Esophagus muscularis mucosa (tissue), 4 donors: Measurements from ENCODE around the gene GALM. TPM values are rescaled to one million over a fixed set of nuclear protein-coding genes. Genes with fewer than 3 reads are reported as not detected.

Experiments
- DNase-seq: peaks from one replicate; pipeline ENCODE4 v3.0.0-alpha.2; 2017; ENCODE audit errors: extremely low spot score
- H3K27ac ChIP-seq, 4 donors: fragments of 200-600 bp; sonication (generic); replicated peaks in 1 of 4; 1 replicate in 3 of 4; 2 replicates in 1 of 4; pipeline ENCODE4 v1.5.1; 2016 to 2019; ENCODE audit warnings: mild to moderate bottlenecking in 1 of 4
- H3K27me3 ChIP-seq, 4 donors: fragments of 200-600 bp; sonication (generic); one replicate each; pipeline versions ENCODE4 v1.5.1 to v1.6.0; 2016 to 2019
- H3K36me3 ChIP-seq, 4 donors: fragments of 200-600 bp; sonication (generic); one replicate each; pipeline ENCODE4 v1.5.1; 2016 to 2019
- H3K4me1 ChIP-seq, 4 donors: fragments of 200-600 bp; sonication (generic); one replicate each; pipeline ENCODE4 v1.5.1; 2016 to 2019
- H3K4me3 ChIP-seq, 4 donors: fragments of 200-600 bp; sonication (generic); 1 replicate in 2 of 4; 2 replicates in 2 of 4; pipeline ENCODE4 v1.5.1; 2016 to 2019; ENCODE audit warnings: mild to moderate bottlenecking in 4 of 4, moderate library complexity in 1 of 4
- H3K9me3 ChIP-seq, 4 donors: fragments of 200-600 bp; sonication (generic); 1 replicate in 3 of 4; 2 replicates in 1 of 4; pipeline ENCODE4 v1.5.1; 2016 to 2019
- EP300 ChIP-seq: sonication (generic); formaldehyde crosslinking; IDR thresholded peaks from one replicate; pipeline ENCODE4 v1.6.1; 2017; ENCODE audit warnings: antibody characterized with exemption
- POLR2A ChIP-seq: fragments of 450-650 bp; IDR thresholded peaks from one replicate; pipeline ENCODE4 v1.6.1; 2017; ENCODE audit warnings: antibody characterized with exemption, moderate library complexity, mild to moderate bottlenecking, low read depth
- POLR2AphosphoS5 ChIP-seq, 2 donors: sonication (generic); formaldehyde crosslinking; IDR thresholded peaks; one replicate each; pipeline ENCODE4 v1.6.1; 2017; ENCODE audit warnings: antibody characterized with exemption in 2 of 2
- WGBS: methylation state at CpG from one replicate; pipeline ENCODE4 v1.1.5; 2018; 5-methylcytosine and 5-hydroxymethylcytosine counted together
- intact Hi-C: fragments of 100-400 bp; cut with DNase I; formaldehyde crosslinking; loops from one replicate; pipeline ENCODE4 v1.15.1; 2023
- total RNA-seq, 4 donors: library from RNA; depleted of rRNA; stranded (reverse); fragments of >200 nt; gene quantifications; one replicate each; pipeline versions ENCODE4 v1.1.0 to v1.2.1, GENCODE V29; 2016
- TF ChIP-seq, protein P1 (sequence below), 3 experiments: fragments of 200-600 bp in 2 of 3; fragments of 450-650 bp in 1 of 3; sonication (generic) in 2 of 3; IDR thresholded peaks; one replicate each; pipeline ENCODE4 v1.5.1; 2017 to 2019; ENCODE audit warnings: antibody characterized with exemption in 3 of 3, mild to moderate bottlenecking in 2 of 3, moderate library complexity in 1 of 3

The GALM gene
- total RNA-seq, 4 donors from 2014 or later, result 8.3 to 14.6 (median 11.6) TPM

DNA sequence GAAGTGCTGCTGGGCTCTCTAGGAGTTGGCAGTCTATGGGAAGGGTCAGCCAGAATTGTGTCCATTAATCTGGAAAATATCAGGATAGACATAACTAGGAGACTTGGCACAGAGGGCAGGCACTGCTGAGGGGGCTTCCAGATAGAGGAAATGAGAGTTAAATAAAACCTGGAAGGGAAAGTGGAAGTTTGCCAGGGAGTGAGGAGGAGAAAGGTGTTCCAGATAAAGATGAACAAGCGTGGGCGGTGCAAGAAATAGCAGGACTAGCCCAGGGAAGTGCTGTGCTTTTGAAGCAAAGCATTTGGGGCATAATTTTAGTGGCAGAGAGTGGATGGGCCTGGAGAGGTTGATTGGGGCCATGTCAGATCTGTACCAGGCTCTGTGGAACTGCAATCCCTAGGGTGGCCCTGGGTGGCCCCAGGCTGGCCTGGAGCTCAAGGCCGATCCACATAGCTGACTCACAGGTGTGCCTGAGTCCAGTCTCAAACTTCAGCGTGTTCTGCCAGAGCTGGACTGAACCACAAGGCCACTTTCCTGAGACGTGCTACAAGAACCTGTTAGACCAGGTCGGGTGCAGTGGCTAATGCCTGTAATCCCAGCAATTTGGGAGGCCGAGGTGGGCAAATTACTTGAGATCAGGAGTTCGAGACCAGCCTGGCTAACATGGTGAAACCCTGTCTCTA is 26.9 kb downstream of the GALM start:
- H3K9me3 ChIP-seq, result no peaks in the 10 kb centered on the region
- peaks cover 0 to 48% (median 20%) of the 10 kb centered on the region in 4 donors for H3K36me3 ChIP-seq
- no peak overlapping the region for H3K4me3 ChIP-seq
- DNase-seq, result no peak
- peaks cover 0 to 7% (median 0%) of the 10 kb centered on the region in 4 donors for H3K4me1 ChIP-seq
- WGBS, result 90% methylated on average over 8 of the region's 8 CpGs
- TF ChIP-seq, protein P1, sequence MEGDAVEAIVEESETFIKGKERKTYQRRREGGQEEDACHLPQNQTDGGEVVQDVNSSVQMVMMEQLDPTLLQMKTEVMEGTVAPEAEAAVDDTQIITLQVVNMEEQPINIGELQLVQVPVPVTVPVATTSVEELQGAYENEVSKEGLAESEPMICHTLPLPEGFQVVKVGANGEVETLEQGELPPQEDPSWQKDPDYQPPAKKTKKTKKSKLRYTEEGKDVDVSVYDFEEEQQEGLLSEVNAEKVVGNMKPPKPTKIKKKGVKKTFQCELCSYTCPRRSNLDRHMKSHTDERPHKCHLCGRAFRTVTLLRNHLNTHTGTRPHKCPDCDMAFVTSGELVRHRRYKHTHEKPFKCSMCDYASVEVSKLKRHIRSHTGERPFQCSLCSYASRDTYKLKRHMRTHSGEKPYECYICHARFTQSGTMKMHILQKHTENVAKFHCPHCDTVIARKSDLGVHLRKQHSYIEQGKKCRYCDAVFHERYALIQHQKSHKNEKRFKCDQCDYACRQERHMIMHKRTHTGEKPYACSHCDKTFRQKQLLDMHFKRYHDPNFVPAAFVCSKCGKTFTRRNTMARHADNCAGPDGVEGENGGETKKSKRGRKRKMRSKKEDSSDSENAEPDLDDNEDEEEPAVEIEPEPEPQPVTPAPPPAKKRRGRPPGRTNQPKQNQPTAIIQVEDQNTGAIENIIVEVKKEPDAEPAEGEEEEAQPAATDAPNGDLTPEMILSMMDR (IDR thresholded peaks at IDR 0.05), result no peak
- no peak for TF ChIP-seq EP300
- no peaks in the 10 kb centered on the region for H3K27me3 ChIP-seq
- intact Hi-C loops, result no loop called here
- H3K27ac ChIP-seq, result no peak overlapping the region

GRCh38 chr2:38697116-38697840 is 31.4 kb downstream of the GALM start:
- Histone ChIP-seq H3K27me3 (no peaks in the 10 kb centered on the region), H3K27ac (no peak overlapping the region), H3K4me3 (no peak overlapping the region), H3K4me1 (peaks cover 0 to 1% (median 0%) of the 10 kb centered on the region in 4 donors), H3K36me3 (peaks cover 0 to 19% (median 9%) of the 10 kb centered on the region in 4 donors), H3K9me3 (no peaks in the 10 kb centered on the region)
- 87% methylated on average over 8 of the region's 8 CpGs for WGBS
- intact Hi-C loops, result no loop called here
- no peak for TF ChIP-seq EP300
- TF ChIP-seq POLR2AphosphoS5 (IDR thresholded peaks at IDR 0.05), result no peak
- TF ChIP-seq, protein P1 (IDR thresholded peaks at IDR 0.05), result no peak
- TF ChIP-seq POLR2A, result no peak
- DNase-seq, result no peak

GRCh38 chr2:38698467-38699003 is 32.6 kb downstream of the GALM start:
- peaks cover 0 to 3% (median 2%) of the 10 kb centered on the region in 4 donors for H3K4me1 ChIP-seq
- no peak overlapping the region for H3K4me3 ChIP-seq
- intact Hi-C loops, result loop anchor here (2.0 kb wide), 1 partner anchor 14 kb away; no protein-coding TSS in a partner anchor
- 99% methylated on average over 5 of the region's 5 CpGs for WGBS
- no peaks in the 10 kb centered on the region for H3K27me3 ChIP-seq
- peaks cover 0 to 15% (median 7%) of the 10 kb centered on the region in 4 donors for H3K36me3 ChIP-seq
- no peak for TF ChIP-seq POLR2A
- TF ChIP-seq EP300, result no peak
- TF ChIP-seq, protein P1 (IDR thresholded peaks at IDR 0.05), result no peak
- TF ChIP-seq POLR2AphosphoS5 (IDR thresholded peaks at IDR 0.05), result no peak
- DNase-seq, result no peak
- no peaks in the 10 kb centered on the region for H3K9me3 ChIP-seq
- no peak overlapping the region for H3K27ac ChIP-seq

GRCh38 chr2:38700113-38700785 is 34.3 kb downstream of the GALM start:
- 95% methylated on average over 9 of the region's 9 CpGs for WGBS
- Histone ChIP-seq H3K36me3 (peaks cover 0 to 9% (median 4%) of the 10 kb centered on the region in 4 donors), H3K4me3 (no peak overlapping the region), H3K27ac (no peak overlapping the region), H3K9me3 (no peaks in the 10 kb centered on the region), H3K4me1 (peaks cover 0 to 3% (median 2%) of the 10 kb centered on the region in 4 donors), H3K27me3 (no peaks in the 10 kb centered on the region)
- intact Hi-C loops, result no loop called here
- DNase-seq, result no peak
- TF ChIP-seq POLR2A, result no peak
- TF ChIP-seq EP300, result no peak
- no peak for TF ChIP-seq POLR2AphosphoS5 (IDR thresholded peaks at IDR 0.05)
- TF ChIP-seq, protein P1 (IDR thresholded peaks at IDR 0.05), result no peak
